HG02840 (cell line): ENCODE measurements around the gene RAB31.

ENCODE experiments used
- ATAC-seq: cut with Tn5 transposase; IDR thresholded peaks from one replicate; pipeline ENCODE4 v1.9.1; 2021; ENCODE audit warnings: mild to moderate bottlenecking, moderate library complexity, moderate number of reproducible peaks; ENCODE audit not compliant: unreplicated experiment, low FRiP score

Gene RAB31

GRCh38 chr18:9809697-9810096, 101.6 kb downstream of the RAB31 start:
- ATAC-seq, result no peak

GRCh38 chr18:9810299-9810698, 102.2 kb downstream of the RAB31 start:
- ATAC-seq, result no peak

- ATAC-seq, result no peak
These were observed 103.0 kb downstream of the RAB31 start for GRCh38 chr18:9810994-9811705.

- ATAC-seq, result no peak
These were observed 103.9 kb downstream of the RAB31 start for GRCh38 chr18:9811978-9812377.

GRCh38 chr18:9814431-9814830, 106.3 kb downstream of the RAB31 start:
- ATAC-seq, result no peak

- ATAC-seq, result no peak
These were observed 109.2 kb downstream of the RAB31 start for GRCh38 chr18:9817286-9817685.

- no peak for ATAC-seq
These were observed 109.8 kb downstream of the RAB31 start for GRCh38 chr18:9817725-9818422.

- ATAC-seq, result no peak
These were observed 110.3 kb downstream of the RAB31 start for GRCh38 chr18:9818423-9818734.

GRCh38 chr18:9820127-9820526, 112.0 kb downstream of the RAB31 start:
- ATAC-seq, result no peak

- ATAC-seq, result no peak
These were observed 112.6 kb downstream of the RAB31 start for GRCh38 chr18:9820719-9821118.

GRCh38 chr18:9822587-9823185, 114.6 kb downstream of the RAB31 start:
- ATAC-seq, result no peak

GRCh38 chr18:9823805-9824473, 115.8 kb downstream of the RAB31 start:
- no peak for ATAC-seq

GRCh38 chr18:9824474-9824832, 116.4 kb downstream of the RAB31 start:
- no peak for ATAC-seq

- no peak for ATAC-seq
These were observed 116.9 kb downstream of the RAB31 start for GRCh38 chr18:9824952-9825371.

- ATAC-seq, result no peak
These were observed 117.5 kb downstream of the RAB31 start for GRCh38 chr18:9825571-9826073.

GRCh38 chr18:9826685-9827084, 118.6 kb downstream of the RAB31 start:
- no peak for ATAC-seq

- ATAC-seq, result no peak
These were observed 119.2 kb downstream of the RAB31 start for GRCh38 chr18:9827211-9827792.

- no peak for ATAC-seq
These were observed 119.8 kb downstream of the RAB31 start for GRCh38 chr18:9827793-9828505.

- ATAC-seq, result no peak
These were observed 120.7 kb downstream of the RAB31 start for GRCh38 chr18:9828506-9829396.
